GOT3 (cell line): ENCODE data around the gene TMC2.

Experiments used
- DNase-seq: peaks from one replicate; lab custom pipeline; 2025; ENCODE audit warnings: mixed read lengths; lab: John Stamatoyannopoulos, UW

The TMC2 gene

GRCh38 chr20:2578475-2579192, 42.3 kb downstream of the TMC2 start:
- no peak for DNase-seq

- DNase-seq = no peak
Observed at GRCh38 chr20:2585811-2586210, 49.4 kb downstream of the TMC2 start.

- no peak for DNase-seq
Observed at GRCh38 chr20:2593756-2594155, 57.4 kb downstream of the TMC2 start.

- no peak for DNase-seq
Observed at GRCh38 chr20:2595076-2595475, 58.7 kb downstream of the TMC2 start.

GRCh38 chr20:2596673-2597279, 60.4 kb downstream of the TMC2 start:
- DNase-seq = no peak

GRCh38 chr20:2599288-2600006, 63.1 kb downstream of the TMC2 start:
- no peak for DNase-seq

GRCh38 chr20:2602046-2602735, 65.8 kb downstream of the TMC2 start:
- DNase-seq = no peak

GRCh38 chr20:2602746-2603145, 66.4 kb downstream of the TMC2 start:
- DNase-seq = no peak

- no peak for DNase-seq
Observed at GRCh38 chr20:2603816-2604505, 67.6 kb downstream of the TMC2 start.

GRCh38 chr20:2604506-2604835, 68.1 kb downstream of the TMC2 start:
- DNase-seq = no peak

GRCh38 chr20:2606507-2607006, 70.2 kb downstream of the TMC2 start:
- DNase-seq = no peak

- no peak for DNase-seq
Observed at GRCh38 chr20:2610326-2610725, 74.0 kb downstream of the TMC2 start.

GRCh38 chr20:2610941-2611720, 74.8 kb downstream of the TMC2 start:
- DNase-seq = no peak

GRCh38 chr20:2612073-2612472, 75.7 kb downstream of the TMC2 start:
- no peak for DNase-seq

GRCh38 chr20:2616634-2617033, 80.3 kb downstream of the TMC2 start:
- DNase-seq = no peak

- no peak for DNase-seq
Observed at GRCh38 chr20:2617099-2617714, 80.8 kb downstream of the TMC2 start.

GRCh38 chr20:2618815-2619214, 82.4 kb downstream of the TMC2 start:
- no peak for DNase-seq

- DNase-seq = no peak
Observed at GRCh38 chr20:2619337-2619736, 83.0 kb downstream of the TMC2 start.

GRCh38 chr20:2619961-2620595, 83.7 kb downstream of the TMC2 start:
- no peak for DNase-seq

- no peak for DNase-seq
Observed at GRCh38 chr20:2624190-2624589, 87.8 kb downstream of the TMC2 start.
